Left cardiac atrium (tissue), 4 donors: Measurements from ENCODE around the gene HENMT1. TPM values are rescaled to one million over a fixed set of nuclear protein-coding genes. Genes with fewer than 3 reads are reported as not detected.

Experiments used
- ATAC-seq, 2 donors: fragments of 200-7000 bp; cut with Tn5 transposase; one replicate each; pipeline ENCODE4 v1.9.1; 2020; ENCODE audit warnings: mild to moderate bottlenecking in 2 of 2, moderate library complexity in 2 of 2
- DNase-seq: peaks from one replicate; pipeline ENCODE4 v3.0.0-alpha.2; 2020
- intact Hi-C, 2 donors: fragments of 100-400 bp; cut with DNase I; formaldehyde crosslinking; loops; one replicate each; pipeline versions ENCODE4 v1.14.1 to v1.15.1; 2022 to 2023
- total RNA-seq, 2 donors: library from RNA; stranded (reverse); fragmentation: NEBNext Ultra II Directional; extraction: Animal tissue kit (Norgen Biotek cat#: 25700); gene quantifications; one replicate each; pipeline ENCODE4 v1.2.1, GENCODE V29; 2021
- donor health status: DM: no; HTN: yes; CAD: no.
- donor health status: DM: no; HTN: yes; CAD: no; lungs with severe emphysema.
- donor health status: DM: yes; HTN: yes; CAD: no.
- donor health status: Dilated cardiomyopathy.

Gene HENMT1
- total RNA-seq, 2 donors from 2014 or later = 2.0 to 3.3 TPM

GRCh38 chr1:108598340-108598739 is 62.6 kb downstream of the HENMT1 start:
- no peak for DNase-seq
- no peak for ATAC-seq
- intact Hi-C loops = loop anchor here in 1 of 2 donors (5.0 kb wide), 1 partner anchor 41 kb away; no protein-coding TSS in a partner anchor

Other genes starting within 250 kb of the HENMT1 start
- not detected for gene NBPF6, start 210.8 kb downstream of the HENMT1 start, total RNA-seq
- gene EEIG2, start 101.0 kb downstream of the HENMT1 start, total RNA-seq = 1 to 10 TPM; 8.5 to 9.9 TPM
- 10 to 100 TPM; 18.9 to 22.6 TPM for gene PRPF38B, start 31.2 kb upstream of the HENMT1 start, total RNA-seq
- not detected for gene FNDC7, start 51.8 kb upstream of the HENMT1 start, total RNA-seq
- 10 to 100 TPM; 27.7 to 30.4 TPM for gene STXBP3, start 85.6 kb upstream of the HENMT1 start, total RNA-seq
- gene AKNAD1, start 196.0 kb upstream of the HENMT1 start, total RNA-seq = not detected
- 10 to 100 TPM in 1 of 2 donors, 1 to 10 TPM in 1; 9.9 to 11.8 TPM for gene GPSM2, start 215.9 kb upstream of the HENMT1 start, total RNA-seq